Astrocyte (in vitro differentiated cells and primary cell): ENCODE data around the gene ERRFI1. TPM values are rescaled to one million over a fixed set of nuclear protein-coding genes. Genes with fewer than 3 reads are reported as not detected.

ENCODE experiments used
- DNase-seq: peaks from one replicate; pipeline ENCODE4 v3.0.0-alpha.2; 2010; ENCODE audit warnings: low read depth
- FAIRE-seq: peaks from 2 replicates; lab custom pipeline; 2011; peaks lifted over from hg19 to GRCh38; lab: Jason Lieb, UNC
- H2AFZ ChIP-seq: 2 replicates; pipeline ENCODE4 v1.6.0; 2012; ENCODE audit warnings: low read depth, low read length, inconsistent platforms
- H3K27ac ChIP-seq: 2 replicates; pipeline ENCODE4 v1.5.1; 2011; ENCODE audit warnings: low read depth, low read length, inconsistent platforms
- H3K27me3 ChIP-seq: 2 replicates; pipeline ENCODE4 v1.6.0; 2011; ENCODE audit warnings: low read length, inconsistent platforms; ENCODE audit not compliant: insufficient read depth
- H3K36me3 ChIP-seq: 2 replicates; pipeline ENCODE4 v1.5.1; 2011; ENCODE audit warnings: low read length, inconsistent platforms; ENCODE audit not compliant: insufficient read depth
- H3K4me1 ChIP-seq: 2 replicates; pipeline ENCODE4 v1.5.1; 2011; ENCODE audit warnings: low read length, inconsistent platforms; ENCODE audit not compliant: insufficient read depth
- H3K4me2 ChIP-seq: 2 replicates; pipeline ENCODE4 v1.6.0; 2012; ENCODE audit warnings: low read length, inconsistent platforms
- H3K4me3 ChIP-seq: 2 replicates; pipeline ENCODE4 v1.5.1; 2011; ENCODE audit warnings: low read depth, mild to moderate bottlenecking, low read length, inconsistent platforms; ENCODE audit not compliant: insufficient read depth
- H3K79me2 ChIP-seq: 2 replicates; pipeline ENCODE4 v1.6.0; 2012; ENCODE audit warnings: mild to moderate bottlenecking, low read length, inconsistent platforms; ENCODE audit not compliant: insufficient read depth
- H3K9ac ChIP-seq: 2 replicates; pipeline ENCODE4 v1.6.0; 2012; ENCODE audit warnings: mild to moderate bottlenecking, low read length, inconsistent platforms
- H3K9me3 ChIP-seq: 2 replicates; pipeline ENCODE4 v1.5.1; 2012; ENCODE audit warnings: low read depth, mild to moderate bottlenecking, low read length, inconsistent platforms; ENCODE audit not compliant: insufficient read depth
- H4K20me1 ChIP-seq: 2 replicates; pipeline ENCODE4 v1.6.0; 2012; ENCODE audit warnings: low read length, inconsistent platforms; ENCODE audit not compliant: insufficient read depth
- H3K27ac Mint-ChIP-seq: one replicate; pipeline ENCODE4 v1.8.0; 2021; ENCODE audit warnings: mild to moderate bottlenecking, mixed read lengths; ENCODE audit not compliant: unreplicated experiment
- H3K27me3 Mint-ChIP-seq: one replicate; pipeline ENCODE4 v1.8.0; 2021; ENCODE audit warnings: low read depth, mixed read lengths; ENCODE audit not compliant: unreplicated experiment
- H3K36me3 Mint-ChIP-seq: one replicate; pipeline ENCODE4 v1.8.0; 2021; ENCODE audit warnings: low read depth, mixed read lengths; ENCODE audit not compliant: unreplicated experiment
- H3K4me1 Mint-ChIP-seq: one replicate; pipeline ENCODE4 v1.8.0; 2021; ENCODE audit warnings: low read depth, mixed read lengths; ENCODE audit not compliant: unreplicated experiment
- H3K4me3 Mint-ChIP-seq: one replicate; pipeline ENCODE4 v1.8.0; 2021; ENCODE audit warnings: mild to moderate bottlenecking, moderate library complexity, mixed read lengths; ENCODE audit not compliant: unreplicated experiment
- H3K9me3 Mint-ChIP-seq: one replicate; pipeline ENCODE4 v1.8.0; 2021; ENCODE audit warnings: mild to moderate bottlenecking, mixed read lengths; ENCODE audit not compliant: unreplicated experiment
- EZH2 ChIP-seq: IDR thresholded peaks from 2 replicates; pipeline ENCODE4 v1.6.1; 2012; ENCODE audit warnings: mild to moderate bottlenecking, low read length, inconsistent platforms; ENCODE audit not compliant: insufficient read depth
- total RNA-seq: library from RNA; stranded (reverse); gene quantifications from 2 replicates; pipeline ENCODE4 v1.2.1, GENCODE V29; 2021
- TF ChIP-seq, protein P1 (sequence below): IDR thresholded peaks from 2 replicates; pipeline ENCODE4 v1.5.1; 2011; ENCODE audit warnings: low read depth, mild to moderate bottlenecking, inconsistent platforms, low read length, moderate library complexity; ENCODE audit not compliant: insufficient read depth

Gene ERRFI1
- total RNA-seq, 1 donor from 2014 or later: 81.5 TPM

DNA sequence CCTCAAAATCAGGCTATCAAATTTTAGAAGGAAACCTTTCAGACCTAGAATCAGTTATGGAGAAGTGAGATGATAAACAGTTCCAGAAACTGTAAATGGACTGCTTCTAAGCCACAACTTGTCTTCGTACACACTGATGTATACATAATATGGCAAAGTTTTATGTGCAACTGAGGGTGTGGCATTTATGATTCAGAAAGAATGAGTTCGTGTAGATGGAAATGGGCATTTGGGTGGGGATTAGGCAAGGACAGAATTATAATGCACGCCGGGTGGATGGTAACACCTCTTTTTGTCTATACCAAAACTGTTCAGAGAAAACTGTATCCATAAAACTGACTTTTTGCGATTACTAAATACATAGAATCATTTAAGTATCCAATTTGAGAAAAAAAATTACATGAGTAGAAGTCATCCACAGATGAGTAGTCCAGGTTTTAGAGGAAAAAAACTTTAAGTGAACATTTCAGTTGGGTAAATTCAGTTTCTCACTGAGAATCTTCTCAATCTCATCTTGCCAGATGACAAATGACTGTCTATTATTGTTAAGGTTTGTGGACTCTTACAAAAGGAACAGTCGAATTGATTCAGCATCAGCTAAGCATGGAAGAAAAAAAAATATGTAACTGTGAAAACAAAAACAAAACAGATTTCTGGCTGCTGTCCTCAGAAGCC lies 22.5 kb downstream of the ERRFI1 start:
- no peak overlapping the region for H3K27ac Mint-ChIP-seq
- H3K27me3 Mint-ChIP-seq: no peaks in the 10 kb centered on the region
- Histone ChIP-seq H3K27ac (peak overlapping the region; percentile 72), H3K4me1 (peaks cover 18% of the 10 kb centered on the region), H3K4me2 (peak overlapping the region; percentile 60), H4K20me1 (peaks cover 11% of the 10 kb centered on the region), H3K4me3 (no peak overlapping the region), H3K27me3 (no peaks in the 10 kb centered on the region), H2AFZ (no peak overlapping the region), H3K36me3 (no peaks in the 10 kb centered on the region), H3K9ac (peak overlapping the region; percentile 39), H3K9me3 (no peaks in the 10 kb centered on the region), H3K79me2 (no peaks in the 10 kb centered on the region)
- FAIRE-seq: no peak
- peaks cover 25% of the 10 kb centered on the region for H3K4me1 Mint-ChIP-seq
- peaks cover 2% of the 10 kb centered on the region for H3K36me3 Mint-ChIP-seq
- no peak overlapping the region for H3K4me3 Mint-ChIP-seq
- TF ChIP-seq EZH2: no peak
- TF ChIP-seq, protein P1, sequence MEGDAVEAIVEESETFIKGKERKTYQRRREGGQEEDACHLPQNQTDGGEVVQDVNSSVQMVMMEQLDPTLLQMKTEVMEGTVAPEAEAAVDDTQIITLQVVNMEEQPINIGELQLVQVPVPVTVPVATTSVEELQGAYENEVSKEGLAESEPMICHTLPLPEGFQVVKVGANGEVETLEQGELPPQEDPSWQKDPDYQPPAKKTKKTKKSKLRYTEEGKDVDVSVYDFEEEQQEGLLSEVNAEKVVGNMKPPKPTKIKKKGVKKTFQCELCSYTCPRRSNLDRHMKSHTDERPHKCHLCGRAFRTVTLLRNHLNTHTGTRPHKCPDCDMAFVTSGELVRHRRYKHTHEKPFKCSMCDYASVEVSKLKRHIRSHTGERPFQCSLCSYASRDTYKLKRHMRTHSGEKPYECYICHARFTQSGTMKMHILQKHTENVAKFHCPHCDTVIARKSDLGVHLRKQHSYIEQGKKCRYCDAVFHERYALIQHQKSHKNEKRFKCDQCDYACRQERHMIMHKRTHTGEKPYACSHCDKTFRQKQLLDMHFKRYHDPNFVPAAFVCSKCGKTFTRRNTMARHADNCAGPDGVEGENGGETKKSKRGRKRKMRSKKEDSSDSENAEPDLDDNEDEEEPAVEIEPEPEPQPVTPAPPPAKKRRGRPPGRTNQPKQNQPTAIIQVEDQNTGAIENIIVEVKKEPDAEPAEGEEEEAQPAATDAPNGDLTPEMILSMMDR: no peak
- no peaks in the 10 kb centered on the region for H3K9me3 Mint-ChIP-seq
- DNase-seq: no peak

DNA sequence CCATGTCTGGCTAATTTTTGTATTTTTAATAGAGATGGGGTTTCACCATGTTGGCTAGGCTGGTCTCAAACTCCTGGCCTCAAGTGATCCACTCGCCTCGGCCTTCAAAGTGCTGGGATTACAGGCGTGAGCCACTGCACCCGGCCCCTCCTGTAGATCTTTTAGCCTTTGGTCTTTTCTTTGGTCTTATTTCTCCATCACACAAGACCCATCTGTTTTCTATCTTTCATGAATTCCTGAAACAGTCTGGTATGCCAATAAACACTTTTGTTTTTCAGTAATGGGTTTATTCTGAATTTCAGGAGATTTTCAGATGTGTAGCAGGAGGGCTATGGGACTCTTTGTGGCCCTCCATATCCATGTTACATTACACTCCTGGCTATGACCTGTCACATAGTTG lies 23.2 kb downstream of the ERRFI1 start:
- FAIRE-seq: no peak
- Histone ChIP-seq H4K20me1 (peaks cover 11% of the 10 kb centered on the region), H3K4me3 (no peak overlapping the region), H3K27ac (no peak overlapping the region), H3K9ac (no peak overlapping the region), H3K9me3 (no peaks in the 10 kb centered on the region), H3K4me1 (peaks cover 18% of the 10 kb centered on the region), H2AFZ (no peak overlapping the region), H3K4me2 (no peak overlapping the region), H3K79me2 (no peaks in the 10 kb centered on the region), H3K36me3 (no peaks in the 10 kb centered on the region), H3K27me3 (no peaks in the 10 kb centered on the region)
- no peak overlapping the region for H3K4me3 Mint-ChIP-seq
- H3K9me3 Mint-ChIP-seq: peaks cover 1% of the 10 kb centered on the region
- no peak for DNase-seq
- H3K4me1 Mint-ChIP-seq: peaks cover 25% of the 10 kb centered on the region
- H3K36me3 Mint-ChIP-seq: peaks cover 2% of the 10 kb centered on the region
- no peak overlapping the region for H3K27ac Mint-ChIP-seq
- H3K27me3 Mint-ChIP-seq: no peaks in the 10 kb centered on the region
- TF ChIP-seq, protein P1: no peak
- no peak for TF ChIP-seq EZH2

DNA sequence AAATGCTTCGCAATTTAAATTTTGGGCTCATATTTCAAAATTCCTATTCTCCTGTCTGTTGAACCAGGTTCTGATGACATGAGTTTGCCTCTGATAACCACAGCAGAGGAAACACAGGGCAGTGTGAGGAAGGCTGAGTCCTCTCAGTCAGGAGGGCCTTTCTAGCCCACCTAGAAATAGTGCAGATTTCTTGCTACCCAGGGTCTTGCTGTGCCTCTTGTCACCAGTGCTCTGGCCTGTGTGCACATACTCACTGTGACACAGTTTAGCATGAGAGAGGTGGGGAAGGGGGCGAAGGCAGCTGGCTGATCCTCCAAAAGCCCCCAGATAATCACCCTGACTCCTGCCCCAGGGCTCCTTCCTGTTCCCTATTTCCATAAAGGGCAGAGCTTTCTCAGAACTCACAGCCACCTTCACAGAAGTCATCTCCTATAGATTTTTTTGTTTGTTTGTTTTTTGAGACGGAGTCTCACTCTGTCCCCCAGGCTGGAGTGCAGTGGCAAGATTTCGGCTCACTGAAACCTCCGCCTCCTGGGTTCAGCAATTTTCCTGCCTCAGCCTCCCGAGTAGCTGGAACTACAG lies 23.7 kb downstream of the ERRFI1 start:
- H3K36me3 Mint-ChIP-seq: peaks cover 2% of the 10 kb centered on the region

More for the DNA sequence above, 23.7 kb downstream of the ERRFI1 start:
- no peak overlapping the region for H3K4me3 ChIP-seq
- no peak overlapping the region for H2AFZ ChIP-seq
- Mint-ChIP-seq H3K9me3 (peaks cover 3% of the 10 kb centered on the region), H3K27me3 (no peaks in the 10 kb centered on the region), H3K27ac (no peak overlapping the region), H3K4me3 (no peak overlapping the region), H3K4me1 (peaks cover 25% of the 10 kb centered on the region)
- H3K9me3 ChIP-seq: no peaks in the 10 kb centered on the region
- TF ChIP-seq EZH2: no peak
- TF ChIP-seq, protein P1: no peak
- no peak overlapping the region for H3K27ac ChIP-seq
- H4K20me1 ChIP-seq: peaks cover 11% of the 10 kb centered on the region
- DNase-seq: no peak
- H3K4me2 ChIP-seq: no peak overlapping the region
- no peaks in the 10 kb centered on the region for H3K79me2 ChIP-seq
- H3K4me1 ChIP-seq: peaks cover 18% of the 10 kb centered on the region
- no peaks in the 10 kb centered on the region for H3K36me3 ChIP-seq
- FAIRE-seq: no peak
- no peaks in the 10 kb centered on the region for H3K27me3 ChIP-seq
- no peak overlapping the region for H3K9ac ChIP-seq
